ENCODE data around the gene CDC73.
"Not testable (repeated sequence)": the region's sequence is repeated elsewhere in the genome, so short reads cannot be mapped to it uniquely, and the experiment has no call there.

The CDC73 gene

DNA sequence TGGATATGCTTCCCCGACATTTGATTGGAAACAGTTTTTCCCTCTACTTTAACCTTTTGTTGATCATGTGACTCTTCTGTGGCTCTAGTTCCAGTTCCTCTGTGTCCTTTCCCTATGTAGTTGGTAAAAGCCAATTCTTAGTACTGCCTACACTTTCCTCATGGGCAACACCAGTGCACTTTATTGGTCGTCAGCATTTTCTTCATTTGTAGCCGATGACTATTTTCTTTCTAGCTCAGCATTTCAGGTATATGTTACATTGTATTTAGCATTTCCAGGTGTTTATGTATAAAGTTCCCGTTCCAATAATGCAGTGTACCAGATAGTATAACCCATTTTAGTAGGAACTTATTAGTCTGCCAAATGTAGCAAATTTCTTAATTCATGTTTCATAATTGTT lies 92.2 kb downstream of the CDC73 start:
- FAIRE-seq, result no peak
- no peak for DNase-seq (ENCODE audit: extremely low spot score, insufficient read length, low read depth)

GRCh38 chr1:193216920-193217319 lies 95.1 kb downstream of the CDC73 start:
- FAIRE-seq (peak; percentile 21), DNase-seq (ENCODE audit: extremely low spot score, insufficient read length, low read depth) (no peak)

DNA sequence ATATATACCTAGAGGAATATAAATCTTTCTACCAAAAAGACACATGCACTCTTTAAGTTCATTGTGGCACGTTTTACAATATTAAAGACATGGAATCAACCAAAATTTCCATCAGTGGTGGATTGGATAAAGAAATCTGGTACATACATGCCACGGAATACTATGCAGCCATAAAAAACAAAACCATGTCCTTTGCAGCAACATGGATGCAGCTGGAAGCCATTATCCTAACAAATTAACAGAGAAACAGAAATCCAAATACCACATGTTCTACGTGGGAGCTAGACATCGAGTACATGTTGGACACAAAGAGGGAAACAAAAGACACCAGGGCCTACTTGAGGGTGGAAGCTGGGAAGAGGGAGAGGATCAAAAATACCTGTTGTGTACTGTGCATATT lies 97.6 kb downstream of the CDC73 start:
- DNase-seq (ENCODE audit: extremely low spot score, insufficient read length, low read depth) (no peak), FAIRE-seq (no peak)

- FAIRE-seq (no peak), DNase-seq (ENCODE audit: extremely low spot score, insufficient read length, low read depth) (no peak)
Observed at GRCh38 chr1:193221651-193222050, 99.8 kb downstream of the CDC73 start.

GRCh38 chr1:193222056-193222615 lies 100.3 kb downstream of the CDC73 start:
- DNase-seq (ENCODE audit: extremely low spot score, insufficient read length, low read depth), result no peak

DNA sequence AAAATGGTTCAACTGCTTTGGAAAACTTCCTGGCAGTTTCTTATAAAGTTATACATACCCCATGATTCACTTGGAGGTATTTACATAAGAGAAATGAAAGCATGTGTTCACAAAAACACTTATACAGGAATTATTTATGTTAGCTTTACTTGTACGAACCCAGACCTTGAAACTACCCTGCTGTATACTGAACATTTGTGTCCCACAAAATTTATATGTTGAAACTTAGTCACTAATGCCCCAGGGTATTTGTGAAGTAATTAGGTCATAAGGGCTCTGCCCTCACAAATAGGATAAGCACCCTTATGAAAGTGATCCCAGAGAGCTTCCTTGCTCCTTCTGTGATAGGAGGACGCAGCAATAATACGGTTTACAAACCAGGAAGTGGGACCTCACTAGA lies 107.3 kb downstream of the CDC73 start:
- FAIRE-seq, result no peak
- no peak for DNase-seq (ENCODE audit: extremely low spot score, insufficient read length, low read depth)

More at GRCh38 chr1:193222056-193222615, 100.3 kb downstream of the CDC73 start:
- FAIRE-seq, result no peak

DNA sequence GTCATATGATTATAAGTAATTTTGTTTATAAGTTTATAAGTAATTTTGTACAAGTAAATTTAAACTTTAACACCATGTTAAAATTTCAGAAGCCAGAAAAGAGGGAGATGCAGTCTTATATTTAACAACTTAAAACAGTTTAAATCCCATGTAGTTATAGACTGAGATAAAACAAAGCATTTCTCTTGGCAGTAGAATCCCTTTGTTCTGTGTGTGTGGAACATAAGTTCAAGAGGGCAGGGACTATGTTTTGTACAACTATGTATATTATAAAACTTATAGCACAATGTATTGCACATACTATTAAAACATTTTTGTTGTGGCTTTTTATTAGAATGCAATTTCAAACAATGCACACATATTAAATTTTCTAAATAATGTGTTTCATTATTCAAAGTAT lies 109.3 kb downstream of the CDC73 start:
- not testable (repeated sequence) for FAIRE-seq; DNase-seq (ENCODE audit: extremely low spot score, insufficient read length, low read depth)

- no peak for DNase-seq (ENCODE audit: extremely low spot score, insufficient read length, low read depth)
- FAIRE-seq, result no peak
Observed at GRCh38 chr1:193234530-193234929, 112.7 kb downstream of the CDC73 start.

GRCh38 chr1:193237381-193237978 lies 115.6 kb downstream of the CDC73 start:
- DNase-seq (ENCODE audit: extremely low spot score, insufficient read length, low read depth), result no peak

DNA sequence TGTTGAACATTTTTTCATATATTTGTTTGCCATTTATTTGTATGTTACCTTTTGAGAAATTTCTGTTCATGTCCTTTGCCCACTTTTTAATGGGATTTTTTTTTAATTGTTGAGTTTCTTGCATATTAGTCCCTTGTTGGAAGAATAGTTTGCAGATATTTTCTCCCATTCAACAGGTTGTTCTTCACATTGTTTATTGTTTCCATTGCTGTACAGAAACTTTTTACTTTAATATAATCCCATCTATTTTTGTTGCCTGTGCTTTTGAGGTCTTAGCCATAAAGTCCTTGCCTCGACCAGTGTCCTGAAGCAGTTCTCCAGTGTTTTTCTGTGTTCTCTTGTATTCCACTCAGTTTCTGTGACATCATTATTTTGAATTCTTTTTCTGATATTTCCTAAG lies 118.8 kb downstream of the CDC73 start:
- FAIRE-seq (peak; percentile 38), DNase-seq (ENCODE audit: extremely low spot score, insufficient read length, low read depth) (no peak)

More at GRCh38 chr1:193237381-193237978, 115.6 kb downstream of the CDC73 start:
- FAIRE-seq, result no peak

GRCh38 chr1:193241132-193241827 lies 119.4 kb downstream of the CDC73 start:
- DNase-seq (ENCODE audit: extremely low spot score, insufficient read length, low read depth) (no peak), FAIRE-seq (no peak)

GRCh38 chr1:193242000-193242399 lies 120.2 kb downstream of the CDC73 start:
- no peak for FAIRE-seq
- no peak for DNase-seq (ENCODE audit: extremely low spot score, insufficient read length, low read depth)

DNA sequence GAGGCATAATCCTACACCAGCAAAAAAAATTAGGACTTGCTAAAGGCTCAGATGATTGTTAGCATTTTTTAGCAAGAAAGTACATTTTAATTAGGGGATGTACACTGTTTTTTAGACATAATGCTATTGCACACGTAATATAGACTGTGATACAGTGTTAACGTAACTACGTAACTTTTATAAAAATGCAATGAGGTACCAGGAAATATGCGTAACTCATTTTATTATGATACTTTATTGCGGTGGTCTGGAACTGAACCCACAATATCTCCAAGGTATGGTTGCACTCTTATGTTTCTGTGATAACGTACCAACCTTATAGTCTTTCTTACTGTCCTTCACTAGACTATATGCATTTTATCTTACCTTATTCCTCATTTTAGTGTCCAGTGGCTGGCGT lies 127.4 kb downstream of the CDC73 start:
- DNase-seq (ENCODE audit: extremely low spot score, insufficient read length, low read depth) (no peak), FAIRE-seq (no peak)

DNA sequence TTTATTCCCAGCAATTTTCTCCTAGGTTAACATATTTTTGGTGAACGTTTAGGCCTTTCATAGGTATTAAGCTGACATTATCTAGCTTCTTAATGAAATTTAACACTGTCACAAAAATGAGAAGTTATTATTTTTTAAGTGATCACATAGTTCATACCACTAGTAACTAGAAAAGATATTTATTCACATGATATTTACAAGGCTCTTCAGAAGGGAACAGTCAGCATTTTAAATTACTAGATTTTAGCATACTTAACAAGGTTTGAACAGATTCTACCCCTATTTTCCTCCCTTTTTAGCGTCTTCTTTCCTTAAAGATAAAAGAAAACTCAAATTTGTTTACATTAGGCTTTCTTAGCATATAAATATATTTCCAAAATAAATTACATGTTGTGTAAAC lies 130.1 kb downstream of the CDC73 start:
- FAIRE-seq, result no peak
- DNase-seq (ENCODE audit: extremely low spot score, insufficient read length, low read depth), result no peak

- FAIRE-seq, result no peak
- DNase-seq (ENCODE audit: extremely low spot score, insufficient read length, low read depth), result no peak
Observed at GRCh38 chr1:193256019-193256418, 134.2 kb downstream of the CDC73 start.

DNA sequence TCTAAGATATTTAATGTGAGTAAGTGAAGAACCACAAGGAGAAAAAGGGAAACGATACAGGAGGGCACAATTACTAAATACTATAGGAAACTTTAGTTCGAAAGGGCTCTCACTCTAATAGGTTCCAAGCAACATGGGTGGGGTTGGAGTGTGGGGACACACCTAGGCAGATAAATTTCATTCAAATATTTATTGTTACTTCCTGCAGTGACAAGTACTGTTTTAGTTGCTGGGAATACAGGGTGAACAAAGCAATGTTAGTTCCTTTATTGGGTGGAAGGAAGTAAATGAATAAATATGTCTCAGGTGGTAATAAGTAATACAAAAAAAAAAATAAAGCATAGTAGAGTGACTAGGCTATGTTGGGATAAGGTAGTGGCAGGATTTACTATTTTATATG lies 137.8 kb downstream of the CDC73 start:
- DNase-seq (ENCODE audit: extremely low spot score, insufficient read length, low read depth) (no peak), FAIRE-seq (no peak)

DNA sequence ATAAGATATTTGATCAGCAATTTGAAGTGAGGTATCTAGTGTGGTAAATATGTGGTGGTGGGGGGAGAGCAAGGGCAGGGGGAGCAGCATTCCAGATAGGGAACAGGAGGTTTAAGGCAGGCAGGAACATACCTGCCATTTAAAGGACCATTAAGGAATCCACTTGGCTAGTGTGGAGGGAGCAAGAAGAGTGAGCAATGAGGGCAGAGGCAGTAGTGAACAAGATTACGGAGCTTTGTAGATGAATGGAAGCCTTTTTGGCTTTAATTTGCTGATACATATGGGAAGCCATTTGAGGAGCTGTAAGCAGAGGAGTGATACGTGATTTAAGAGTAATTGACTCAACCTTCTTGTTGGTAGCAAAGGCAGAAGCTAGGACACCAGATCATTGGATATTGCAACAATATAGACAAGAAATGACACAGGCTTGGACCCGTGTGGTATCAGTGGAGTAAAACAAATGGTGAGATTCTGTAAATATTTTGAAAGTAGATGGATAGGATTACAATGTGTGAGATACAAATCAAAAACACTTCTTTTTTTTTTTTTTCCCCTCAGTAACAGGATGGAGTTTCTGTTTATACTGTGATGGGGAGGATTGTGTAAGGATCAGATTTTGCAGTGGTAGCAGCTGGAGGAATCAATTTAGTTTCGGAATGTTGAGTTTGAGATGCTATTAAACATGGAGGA lies 138.4 kb downstream of the CDC73 start:
- FAIRE-seq (no peak), DNase-seq (ENCODE audit: extremely low spot score, insufficient read length, low read depth) (no peak)

- no peak for FAIRE-seq
- no peak for DNase-seq (ENCODE audit: extremely low spot score, insufficient read length, low read depth)
Observed at GRCh38 chr1:193260896-193261295, 139.1 kb downstream of the CDC73 start.

- FAIRE-seq, result no peak
- DNase-seq (ENCODE audit: extremely low spot score, insufficient read length, low read depth), result no peak
Observed at GRCh38 chr1:193262661-193263060, 140.8 kb downstream of the CDC73 start.

- no peak for FAIRE-seq
- no peak for DNase-seq (ENCODE audit: extremely low spot score, insufficient read length, low read depth)
Observed at GRCh38 chr1:193264313-193265065, 142.7 kb downstream of the CDC73 start.

Data from GM18507 (cell line).